Sigmoid colon (tissue), 4 donors: ENCODE data around the gene C19orf44.

ENCODE experiments used
- CTCF ChIP-seq, 4 experiments: fragments of 450-650 bp in 3 of 4; fragments of 200-600 bp in 1 of 4; IDR thresholded peaks; one replicate each; pipeline ENCODE4 v1.5.1; 2016 to 2019; ENCODE audit warnings: antibody characterized with exemption in 4 of 4, mild to moderate bottlenecking in 3 of 4, moderate library complexity in 2 of 4
- POLR2AphosphoS5 ChIP-seq, 4 donors: sonication (generic); formaldehyde crosslinking; IDR thresholded peaks; one replicate each; pipeline ENCODE4 v1.6.1; 2017; ENCODE audit warnings: antibody characterized with exemption in 4 of 4

- TF ChIP-seq CTCF (IDR thresholded peaks at IDR 0.05) (no peak), POLR2AphosphoS5 (IDR thresholded peaks at IDR 0.05) (no peak)
Observed at GRCh38 chr19:16569609-16570320, 73.6 kb downstream of the C19orf44 start.
